Neuron (in vitro differentiated cells): ENCODE measurements around the gene CSHL1.
"Not testable (repeated sequence)": the region's sequence is repeated elsewhere in the genome, so short reads cannot be mapped to it uniquely, and the experiment has no call there.

Experiments used
- H2AFZ ChIP-seq: one replicate; pipeline ENCODE4 v1.6.1; 2013; ENCODE audit warnings: low read depth, mild to moderate bottlenecking, inconsistent platforms, low read length, moderate library complexity
- H3K27me3 ChIP-seq: one replicate; pipeline ENCODE4 v1.6.1; 2013; ENCODE audit warnings: low read length; ENCODE audit not compliant: insufficient read depth
- H3K36me3 ChIP-seq: one replicate; pipeline ENCODE4 v1.6.1; 2013; ENCODE audit warnings: low read length; ENCODE audit not compliant: insufficient read depth
- H3K4me1 ChIP-seq: one replicate; pipeline ENCODE4 v1.6.1; 2013; ENCODE audit warnings: low read length; ENCODE audit not compliant: insufficient read depth
- H3K4me3 ChIP-seq: 2 replicates; pipeline ENCODE4 v1.5.1; 2013; ENCODE audit warnings: mild to moderate bottlenecking, low read length, moderate library complexity
- H3K9me3 ChIP-seq: one replicate; pipeline ENCODE4 v1.6.1; 2013; ENCODE audit warnings: low read length

CSHL1 gene

DNA sequence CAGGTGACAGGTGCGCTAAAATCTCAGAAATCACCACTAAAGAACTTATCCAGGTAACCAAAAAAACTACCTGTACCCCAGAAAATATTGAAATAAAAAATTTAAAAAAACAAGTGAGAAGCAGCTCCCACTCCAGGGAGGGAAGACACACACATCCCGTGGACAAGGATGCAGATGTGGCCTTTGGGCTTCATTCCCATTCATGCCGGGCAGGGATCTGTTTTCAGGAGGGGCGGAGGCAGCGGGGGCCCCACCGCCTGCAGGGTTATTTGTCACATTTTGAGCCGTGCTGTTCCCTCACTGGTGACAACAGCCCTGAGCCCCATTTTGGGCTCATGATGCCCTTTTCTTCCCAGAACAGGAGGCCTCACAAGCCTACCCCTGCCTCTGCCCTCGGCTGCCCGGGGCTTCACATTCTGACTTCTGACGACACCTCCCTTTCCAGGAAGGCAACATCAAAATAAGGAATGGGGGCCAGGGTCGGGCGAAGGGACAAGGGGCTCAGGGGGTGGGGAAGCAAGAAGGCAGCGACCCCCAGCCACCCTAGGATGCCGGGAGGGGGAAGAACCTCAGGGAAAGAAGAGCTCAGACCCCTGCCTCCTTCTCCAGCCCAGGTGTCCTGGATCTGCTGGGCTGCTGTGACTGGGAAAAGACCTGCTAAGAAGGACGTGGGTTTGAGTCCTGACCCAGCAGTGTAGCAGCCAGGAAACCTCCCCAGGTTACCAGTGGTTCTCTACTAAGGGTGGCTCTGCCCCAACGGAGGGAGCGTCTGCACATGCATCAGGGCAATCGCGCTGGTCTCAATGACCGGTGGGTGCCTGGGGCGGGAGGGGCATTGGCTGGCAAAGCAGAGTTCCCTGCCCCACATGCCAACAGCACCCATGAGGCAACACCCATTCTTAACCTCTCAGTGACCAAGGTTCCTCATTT, 23.4 kb upstream of the CSHL1 start:
- no peaks in the 10 kb centered on the region for H3K4me1 ChIP-seq
- no peaks in the 10 kb centered on the region for H3K36me3 ChIP-seq
- no peaks in the 10 kb centered on the region for H3K9me3 ChIP-seq
- H3K27me3 ChIP-seq: no peaks in the 10 kb centered on the region
- H3K4me3 ChIP-seq: no peak overlapping the region
- no peak overlapping the region for H2AFZ ChIP-seq

DNA sequence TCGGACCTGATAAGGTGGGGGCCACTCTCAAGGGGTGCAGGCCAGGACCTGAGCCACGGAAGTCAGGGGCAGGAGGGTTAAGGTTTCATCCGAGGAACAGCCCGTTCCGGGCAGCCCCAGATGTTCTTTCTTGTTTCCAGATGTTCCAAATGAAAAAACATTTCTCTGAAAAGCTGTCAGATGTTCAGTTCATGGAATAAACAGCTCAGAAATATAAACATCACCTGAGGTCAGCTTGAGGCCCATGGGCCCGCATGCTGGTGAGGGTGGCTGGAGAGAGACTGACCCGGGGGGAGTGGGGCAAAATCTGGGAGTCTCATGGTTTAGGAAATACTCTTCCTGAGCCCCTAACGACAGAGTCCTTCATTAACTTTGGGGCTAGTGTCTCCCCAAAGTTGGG, 22.5 kb upstream of the CSHL1 start:
- Histone ChIP-seq H3K9me3 (no peaks in the 10 kb centered on the region), H3K36me3 (no peaks in the 10 kb centered on the region), H3K4me3 (no peak overlapping the region), H3K4me1 (no peaks in the 10 kb centered on the region), H2AFZ (no peak overlapping the region), H3K27me3 (no peaks in the 10 kb centered on the region)

DNA sequence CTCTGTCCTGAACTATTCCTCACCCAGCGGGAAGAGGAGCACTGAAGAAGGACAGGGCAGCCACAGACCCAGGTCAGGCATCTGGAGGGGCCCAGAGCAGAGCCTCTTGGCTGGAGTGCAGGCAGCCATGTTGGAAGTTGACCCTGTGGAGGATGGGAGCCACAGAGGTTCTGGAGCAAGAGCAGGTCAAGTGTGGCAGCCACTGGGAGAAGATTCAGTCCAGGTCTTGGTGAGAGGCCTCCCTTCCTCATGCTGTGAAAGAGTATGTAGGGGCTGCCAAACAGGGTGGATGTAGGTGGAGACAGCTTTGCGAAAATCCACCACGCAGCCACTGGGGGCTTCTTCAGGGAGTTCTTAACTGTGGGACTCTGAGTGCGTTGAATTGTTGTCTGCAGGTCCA, 21.7 kb upstream of the CSHL1 start:
- no peak overlapping the region for H3K4me3 ChIP-seq
- no peaks in the 10 kb centered on the region for H3K9me3 ChIP-seq
- H2AFZ ChIP-seq: no peak overlapping the region
- no peaks in the 10 kb centered on the region for H3K36me3 ChIP-seq
- no peaks in the 10 kb centered on the region for H3K4me1 ChIP-seq
- H3K27me3 ChIP-seq: no peaks in the 10 kb centered on the region

DNA sequence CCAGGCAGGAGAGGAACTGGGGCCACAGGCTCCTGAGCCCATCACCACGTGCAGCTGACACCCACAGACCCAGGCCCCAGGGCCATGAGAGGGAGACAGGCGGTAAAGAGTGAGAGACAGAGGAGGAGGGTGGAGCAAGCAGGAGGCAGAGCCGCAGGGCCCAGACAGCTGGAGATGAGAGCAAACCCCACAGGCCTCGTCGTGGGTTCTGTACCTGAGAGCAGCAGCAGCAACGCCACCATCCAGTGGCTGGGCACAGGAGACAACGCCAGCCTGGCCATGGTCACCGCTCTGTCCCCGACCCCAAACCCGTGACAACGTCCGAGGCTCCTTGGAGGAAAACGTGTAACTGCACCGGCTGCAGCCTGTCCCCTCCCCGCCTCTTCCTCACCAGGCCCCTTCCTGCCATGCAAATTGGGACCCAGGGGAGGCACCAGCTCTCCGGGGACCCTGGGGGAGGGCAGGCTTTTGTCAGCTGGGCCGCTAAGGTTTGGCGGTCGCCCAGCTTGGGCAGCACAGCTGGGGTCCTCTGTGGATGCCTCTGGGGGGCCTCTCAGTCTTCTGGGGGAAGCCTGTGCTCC, 21.0 kb upstream of the CSHL1 start, which contains the start of gene CD79B:
CD79B (minus strand) TSS at position 351 of the 581 bp plus-strand sequence; CDS start at position 281, 70 bp downstream.
- Histone ChIP-seq H3K36me3 (no peaks in the 10 kb centered on the region), H3K4me1 (no peaks in the 10 kb centered on the region), H3K9me3 (no peaks in the 10 kb centered on the region), H3K27me3 (no peaks in the 10 kb centered on the region), H3K4me3 (no peak within 1 kb of the TSS), H2AFZ (no peak within 1 kb of the TSS)

DNA sequence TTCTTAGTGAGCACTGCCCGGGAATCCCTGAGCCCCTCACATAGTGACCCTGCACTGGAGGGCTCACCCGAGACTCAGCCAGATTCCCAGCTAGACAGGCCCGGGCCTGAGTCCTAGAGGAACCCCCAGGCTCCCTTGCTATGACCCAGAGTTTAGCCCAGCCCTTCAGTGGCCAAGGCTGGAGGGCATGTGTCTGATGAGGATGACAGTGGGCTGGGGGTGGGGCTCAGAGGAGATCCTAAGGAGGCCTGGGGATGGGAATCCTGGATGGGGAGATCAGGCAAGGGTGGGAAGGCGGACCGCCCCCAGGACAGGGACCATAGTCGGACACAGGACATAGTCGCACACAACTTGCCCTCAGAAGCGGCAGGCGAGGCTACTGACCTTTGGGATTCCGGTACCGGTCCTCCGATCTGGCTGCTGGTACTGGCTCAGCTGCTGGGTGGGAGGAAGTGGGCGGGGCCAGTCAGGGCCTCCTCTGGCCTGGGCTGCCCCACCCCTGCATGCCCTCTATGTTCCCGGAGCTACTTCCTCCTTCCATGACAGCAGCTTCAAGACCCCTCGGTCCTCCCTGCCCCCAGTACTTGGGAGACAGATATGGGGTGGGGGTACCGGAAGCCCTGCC, 20.0 kb upstream of the CSHL1 start:
- Histone ChIP-seq H3K36me3 (no peaks in the 10 kb centered on the region), H3K4me1 (no peaks in the 10 kb centered on the region), H2AFZ (no peak overlapping the region), H3K9me3 (no peaks in the 10 kb centered on the region), H3K27me3 (no peaks in the 10 kb centered on the region), H3K4me3 (no peak overlapping the region)

DNA sequence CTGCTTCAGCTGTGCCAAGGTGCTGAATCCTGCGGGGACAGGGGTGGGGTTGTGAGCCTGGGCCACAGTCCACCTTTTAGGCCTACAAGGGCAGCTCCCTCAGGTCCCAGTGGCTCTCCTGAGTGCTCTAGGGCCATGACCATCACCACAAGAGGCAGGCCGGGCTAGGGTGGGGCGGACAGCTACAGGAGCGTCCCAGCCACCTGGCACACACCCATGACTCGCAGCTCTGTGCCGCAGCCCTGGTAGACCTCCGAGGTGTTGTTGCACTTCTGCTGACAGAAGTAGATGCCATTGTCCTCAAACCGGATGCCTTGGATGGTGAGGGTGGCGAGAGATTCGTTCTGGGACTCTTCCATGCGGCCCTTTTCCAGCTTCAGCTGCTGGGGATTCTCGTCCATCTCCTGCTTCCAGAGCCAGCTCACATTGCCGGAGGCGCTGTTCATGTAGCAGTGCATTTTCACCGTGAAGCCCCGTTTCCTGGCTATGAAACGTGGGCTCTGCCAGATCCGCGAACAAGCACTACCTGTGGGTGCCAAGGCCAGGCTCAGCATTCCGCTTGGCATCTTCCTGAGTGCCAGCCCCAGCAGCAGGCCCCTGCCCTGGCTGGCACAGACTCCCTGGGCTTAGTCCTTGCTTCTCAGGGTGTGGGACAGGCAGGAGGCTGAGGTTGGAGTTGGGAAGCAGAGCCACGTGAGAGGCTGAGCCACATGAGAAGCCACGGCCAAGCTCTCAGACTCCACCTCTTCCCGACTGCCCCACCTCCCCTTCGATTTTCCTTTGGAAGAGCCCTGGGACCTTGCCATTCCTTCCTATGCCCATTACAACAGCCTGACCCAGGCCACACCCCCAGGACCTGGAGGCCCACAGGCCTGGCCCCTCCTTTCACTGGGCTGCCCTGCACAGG, 19.1 kb upstream of the CSHL1 start:
- no peaks in the 10 kb centered on the region for H3K4me1 ChIP-seq
- no peak overlapping the region for H2AFZ ChIP-seq
- no peaks in the 10 kb centered on the region for H3K9me3 ChIP-seq
- H3K36me3 ChIP-seq: no peaks in the 10 kb centered on the region
- H3K4me3 ChIP-seq: no peak overlapping the region
- H3K27me3 ChIP-seq: no peaks in the 10 kb centered on the region

DNA sequence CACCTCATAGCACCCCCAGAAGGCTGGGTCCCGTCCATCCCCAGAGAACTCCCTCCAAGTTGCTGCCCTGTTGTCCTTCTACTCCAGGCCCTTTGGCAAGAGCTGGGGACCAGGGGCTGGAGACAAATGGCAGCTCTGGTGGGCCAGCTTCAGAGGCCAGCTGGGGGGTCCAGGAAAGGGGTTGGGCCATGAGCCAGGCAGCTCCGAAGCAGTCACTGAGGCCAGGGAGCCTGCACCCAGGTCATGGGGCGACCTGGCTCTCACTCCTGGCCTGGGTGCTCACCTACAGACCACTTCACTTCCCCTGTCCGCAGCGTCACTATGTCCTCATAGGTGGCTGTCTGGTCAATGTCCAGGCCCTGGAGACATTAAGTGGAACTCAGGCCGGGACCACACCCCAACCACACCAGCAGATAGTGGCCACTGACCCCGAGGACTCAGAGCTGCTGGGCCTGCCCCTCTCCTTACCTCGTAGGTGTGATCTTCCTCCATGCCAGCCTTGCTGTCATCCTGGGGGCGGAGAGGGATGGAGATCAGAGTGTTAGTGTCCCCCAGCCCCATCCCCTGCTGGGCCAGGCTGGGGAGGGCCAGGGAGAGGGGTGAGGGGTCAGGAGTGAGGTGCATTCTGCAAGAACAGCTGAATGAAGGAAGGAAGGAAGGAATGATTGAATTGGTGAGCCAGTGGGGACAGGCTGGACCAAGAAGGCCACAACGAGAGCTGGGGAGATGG, 18.1 kb upstream of the CSHL1 start:
- no peak overlapping the region for H2AFZ ChIP-seq
- no peaks in the 10 kb centered on the region for H3K36me3 ChIP-seq
- no peaks in the 10 kb centered on the region for H3K4me1 ChIP-seq
- no peaks in the 10 kb centered on the region for H3K9me3 ChIP-seq
- no peaks in the 10 kb centered on the region for H3K27me3 ChIP-seq
- no peak overlapping the region for H3K4me3 ChIP-seq

DNA sequence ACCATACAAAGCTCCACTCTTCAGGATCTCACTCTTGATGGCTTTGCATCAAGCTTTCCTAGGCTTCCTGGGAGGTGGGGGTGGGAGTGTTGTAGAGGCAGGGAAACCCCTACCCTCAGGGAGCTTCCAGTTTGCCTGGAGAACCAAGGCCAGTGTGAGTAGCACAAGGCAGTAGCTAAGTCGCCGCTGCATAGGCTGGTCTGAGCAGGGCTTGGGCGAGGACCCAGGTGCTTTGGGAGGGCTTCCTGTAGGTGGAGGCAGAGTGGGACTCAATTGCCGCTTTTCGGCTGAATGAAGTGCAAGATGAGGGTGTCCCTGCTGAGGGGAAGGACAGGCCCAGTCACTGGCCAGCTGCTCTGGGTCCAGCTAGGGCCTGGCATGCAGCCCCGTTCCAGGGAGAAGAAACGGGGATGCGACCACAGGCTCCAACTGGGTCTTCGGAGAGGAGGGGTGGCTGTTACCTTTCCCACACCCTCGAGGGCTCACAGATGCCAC, 17.2 kb upstream of the CSHL1 start:
- H3K36me3 ChIP-seq: no peaks in the 10 kb centered on the region
- H3K4me3 ChIP-seq: no peak overlapping the region
- no peaks in the 10 kb centered on the region for H3K27me3 ChIP-seq
- no peak overlapping the region for H2AFZ ChIP-seq
- H3K4me1 ChIP-seq: no peaks in the 10 kb centered on the region
- no peaks in the 10 kb centered on the region for H3K9me3 ChIP-seq

DNA sequence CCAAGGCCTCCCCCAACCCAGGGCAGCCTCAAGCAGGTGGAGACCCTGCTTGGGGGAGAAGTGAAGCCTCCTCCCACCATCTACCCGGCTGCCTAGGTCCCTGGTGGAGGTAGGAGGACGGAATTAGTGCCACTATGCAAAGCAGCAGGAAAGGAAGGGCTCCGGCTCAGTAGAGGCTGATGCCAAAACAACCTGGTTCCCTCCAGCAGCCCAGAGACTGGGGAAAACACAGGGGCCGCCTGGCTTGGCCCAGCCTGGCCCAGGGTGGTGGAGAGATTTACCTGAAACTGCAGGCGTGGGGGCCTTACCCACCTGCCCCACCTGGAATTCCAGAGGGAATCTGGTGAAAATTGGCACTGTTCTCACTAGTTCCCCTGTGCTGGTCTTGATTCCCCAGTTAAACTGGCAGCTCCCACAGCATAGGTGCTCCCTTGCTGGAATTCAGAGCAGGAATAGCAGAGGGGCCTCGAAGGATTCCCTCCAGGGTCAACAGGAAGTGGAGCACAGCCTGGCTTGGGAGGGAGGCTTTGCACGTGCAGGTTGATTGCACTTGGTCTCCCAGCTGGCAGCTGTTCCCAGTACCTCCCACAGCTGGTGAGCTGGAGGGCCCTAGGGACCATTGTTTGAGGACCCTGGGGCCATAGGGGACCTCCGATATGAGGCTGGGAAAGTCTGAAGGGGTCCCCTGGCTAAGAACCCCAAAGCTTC, 16.6 kb upstream of the CSHL1 start:
- H2AFZ ChIP-seq: no peak overlapping the region
- no peaks in the 10 kb centered on the region for H3K27me3 ChIP-seq
- H3K4me1 ChIP-seq: no peaks in the 10 kb centered on the region

DNA sequence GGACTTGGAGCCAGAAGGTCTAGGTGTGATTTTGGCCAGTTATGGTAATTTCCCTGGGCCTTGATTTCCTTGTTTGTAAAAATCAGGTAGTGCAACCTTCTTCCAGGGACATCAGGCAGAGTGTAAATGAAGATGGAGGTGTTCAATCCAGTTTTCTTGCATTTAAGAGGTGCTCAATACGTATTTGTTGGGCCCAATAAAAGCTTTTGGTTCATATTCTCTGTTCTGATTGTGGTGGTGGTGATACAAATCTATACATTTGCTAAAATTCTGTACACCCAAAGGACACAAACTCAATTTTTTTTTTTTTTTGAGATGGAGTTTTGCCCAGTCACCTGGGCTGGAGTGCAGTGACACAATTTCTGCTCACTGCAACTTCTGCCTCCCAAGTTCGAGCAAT, 15.1 kb upstream of the CSHL1 start:
- Histone ChIP-seq H3K4me3 (no peak overlapping the region), H2AFZ (no peak overlapping the region), H3K9me3 (no peaks in the 10 kb centered on the region), H3K27me3 (no peaks in the 10 kb centered on the region), H3K4me1 (no peaks in the 10 kb centered on the region), H3K36me3 (no peaks in the 10 kb centered on the region)

More for the DNA sequence above, 16.6 kb upstream of the CSHL1 start:
- H3K36me3 ChIP-seq: no peaks in the 10 kb centered on the region
- H3K4me3 ChIP-seq: no peak overlapping the region
- no peaks in the 10 kb centered on the region for H3K9me3 ChIP-seq

DNA sequence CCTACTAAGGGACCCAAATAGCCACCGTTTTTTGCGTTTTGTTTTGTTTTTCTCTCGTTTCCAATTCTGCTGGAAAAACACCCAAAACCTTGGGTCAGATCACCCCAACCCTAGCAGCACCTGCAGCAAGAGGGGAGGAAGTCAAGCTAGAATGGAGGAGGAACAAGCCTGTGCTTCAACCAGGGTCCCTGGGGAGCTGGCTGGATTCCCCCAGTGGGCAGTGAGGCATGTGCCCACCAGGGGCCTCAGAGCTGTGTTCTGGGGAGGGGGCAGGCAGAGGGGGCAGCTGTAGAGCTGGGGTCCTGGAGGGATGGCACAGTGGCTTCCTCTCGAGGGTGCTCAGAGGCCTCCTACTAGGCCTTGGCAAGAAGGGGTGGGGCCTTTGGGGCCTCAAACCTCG, 14.6 kb upstream of the CSHL1 start:
- no peaks in the 10 kb centered on the region for H3K36me3 ChIP-seq
- H3K4me1 ChIP-seq: no peaks in the 10 kb centered on the region
- no peak overlapping the region for H3K4me3 ChIP-seq
- no peaks in the 10 kb centered on the region for H3K27me3 ChIP-seq
- no peaks in the 10 kb centered on the region for H3K9me3 ChIP-seq
- no peak overlapping the region for H2AFZ ChIP-seq

DNA sequence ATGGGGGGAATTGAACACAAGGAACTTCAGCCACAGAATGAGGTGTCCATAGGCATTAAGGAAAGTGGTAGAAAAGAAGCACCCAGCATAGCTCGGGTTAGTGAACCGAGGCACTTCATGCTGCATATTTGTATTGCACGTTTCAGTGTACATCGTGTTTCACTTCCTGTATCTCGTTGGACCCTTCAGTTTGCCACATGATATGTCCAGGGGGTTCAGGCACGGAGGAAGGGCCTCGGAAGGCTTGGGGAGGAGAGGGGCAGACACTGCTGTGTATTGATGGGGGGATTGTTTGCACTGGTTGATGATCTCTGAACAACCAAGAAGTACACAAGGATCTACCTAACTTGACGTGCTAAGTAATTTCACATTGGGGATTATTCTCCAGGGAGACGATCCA, 11.3 kb upstream of the CSHL1 start:
- not testable (repeated sequence) for H3K27me3 ChIP-seq, H2AFZ ChIP-seq, H3K36me3 ChIP-seq, H3K9me3 ChIP-seq, H3K4me3 ChIP-seq, H3K4me1 ChIP-seq
